ENCODE results near the gene CEMIP. TPM values are rescaled to one million over a fixed set of nuclear protein-coding genes. Genes with fewer than 3 reads are reported as not detected.

The CEMIP gene
- total RNA-seq, 2 donors from 2014 or later, result 2.2 TPM; not detected in 1

GRCh38 chr15:80969316-80969715 lies 190.1 kb downstream of the CEMIP start:
- H3K9me3 Mint-ChIP-seq, result peaks cover 13% of the 10 kb centered on the region
- H3K9ac ChIP-seq (ENCODE audit: extremely low read depth, low read length, poor library complexity, severe bottlenecking), result no peak overlapping the region
- DNase-seq, result peak; percentile 23
- peaks cover 13% of the 10 kb centered on the region for H3K4me1 ChIP-seq (ENCODE audit: control insufficient read depth, insufficient read depth, low read length)
- H3K27me3 ChIP-seq (ENCODE audit: control insufficient read depth, insufficient read depth, low read length, poor library complexity, severe bottlenecking), result no peaks in the 10 kb centered on the region
- H3K27ac Mint-ChIP-seq, result peak overlapping the region; percentile 21
- no peaks in the 10 kb centered on the region for H3K9me3 ChIP-seq (ENCODE audit: control insufficient read depth, low read length)
- no peak overlapping the region for H3K27ac ChIP-seq (ENCODE audit: low read depth, low read length)
- no peaks in the 10 kb centered on the region for H3K27me3 Mint-ChIP-seq (ENCODE audit: insufficient read depth)
- H3K36me3 ChIP-seq (ENCODE audit: control insufficient read depth, insufficient read depth, low read length), result peaks cover 39% of the 10 kb centered on the region
- peaks cover 50% of the 10 kb centered on the region for H3K36me3 Mint-ChIP-seq (ENCODE audit: low read depth)
- TF ChIP-seq CTCF (conservative IDR thresholded peaks at IDR 0.05), result no peak
- peaks cover 27% of the 10 kb centered on the region for H3K4me1 Mint-ChIP-seq
- H3K4me3 ChIP-seq (ENCODE audit: low read length), result no peak overlapping the region
- no peak overlapping the region for H3K4me3 Mint-ChIP-seq
- 94% methylated on average over 7 of the region's 7 CpGs for WGBS, 2 experiments (ENCODE audit: insufficient coverage in 1 of 2, insufficient read length in 1 of 2)

- H3K9ac ChIP-seq (ENCODE audit: extremely low read depth, low read length, poor library complexity, severe bottlenecking), result no peak overlapping the region
- peak overlapping the region; percentile 35 for H3K27ac Mint-ChIP-seq
These were observed 191.0 kb downstream of the CEMIP start for GRCh38 chr15:80970018-80970657.

GRCh38 chr15:80970658-80971057 lies 191.5 kb downstream of the CEMIP start:
- H3K36me3 ChIP-seq (ENCODE audit: control insufficient read depth, insufficient read depth, low read length), result peaks cover 46% of the 10 kb centered on the region
- H3K27ac ChIP-seq (ENCODE audit: low read depth, low read length), result no peak overlapping the region
- peaks cover 37% of the 10 kb centered on the region for H3K36me3 Mint-ChIP-seq (ENCODE audit: low read depth)
- H3K9me3 ChIP-seq (ENCODE audit: control insufficient read depth, low read length), result no peaks in the 10 kb centered on the region
- H3K27me3 Mint-ChIP-seq (ENCODE audit: insufficient read depth), result no peaks in the 10 kb centered on the region
- peaks cover 27% of the 10 kb centered on the region for H3K4me1 Mint-ChIP-seq
- 81 to 97% methylated on average over 3 of the region's 3 CpGs for WGBS, 2 experiments (ENCODE audit: insufficient coverage in 1 of 2, insufficient read length in 1 of 2)
- H3K9ac ChIP-seq (ENCODE audit: extremely low read depth, low read length, poor library complexity, severe bottlenecking), result no peak overlapping the region
- no peak overlapping the region for H3K4me3 ChIP-seq (ENCODE audit: low read length)
- H3K9me3 Mint-ChIP-seq, result peaks cover under 1% of the 10 kb centered on the region
- no peak for DNase-seq
- H3K27me3 ChIP-seq (ENCODE audit: control insufficient read depth, insufficient read depth, low read length, poor library complexity, severe bottlenecking), result no peaks in the 10 kb centered on the region
- no peak overlapping the region for H3K4me3 Mint-ChIP-seq
- no peak overlapping the region for H3K27ac Mint-ChIP-seq
- TF ChIP-seq CTCF (conservative IDR thresholded peaks at IDR 0.05), result no peak
- H3K4me1 ChIP-seq (ENCODE audit: control insufficient read depth, insufficient read depth, low read length), result peaks cover 13% of the 10 kb centered on the region

More at GRCh38 chr15:80970018-80970657, 191.0 kb downstream of the CEMIP start:
- WGBS, 2 experiments (ENCODE audit: insufficient coverage in 1 of 2, insufficient read length in 1 of 2), result 62 to 74% methylated on average over 5 to 12 of the region's 12 CpGs
- Mint-ChIP-seq H3K4me1 (peaks cover 27% of the 10 kb centered on the region), H3K9me3 (peaks cover 4% of the 10 kb centered on the region), H3K4me3 (no peak overlapping the region), H3K27me3 (ENCODE audit: insufficient read depth) (no peaks in the 10 kb centered on the region), H3K36me3 (ENCODE audit: low read depth) (peaks cover 42% of the 10 kb centered on the region)
- peaks cover 13% of the 10 kb centered on the region for H3K4me1 ChIP-seq (ENCODE audit: control insufficient read depth, insufficient read depth, low read length)
- H3K4me3 ChIP-seq (ENCODE audit: low read length), result no peak overlapping the region
- TF ChIP-seq CTCF (conservative IDR thresholded peaks at IDR 0.05), result peak; percentile 91
- DNase-seq, result peak; percentile 85
- no peak overlapping the region for H3K27ac ChIP-seq (ENCODE audit: low read depth, low read length)
- H3K36me3 ChIP-seq (ENCODE audit: control insufficient read depth, insufficient read depth, low read length), result peaks cover 42% of the 10 kb centered on the region
- H3K9me3 ChIP-seq (ENCODE audit: control insufficient read depth, low read length), result no peaks in the 10 kb centered on the region
- no peaks in the 10 kb centered on the region for H3K27me3 ChIP-seq (ENCODE audit: control insufficient read depth, insufficient read depth, low read length, poor library complexity, severe bottlenecking)
